Hematopoietic multipotent progenitor cell treated with erythropoietin and hydrocortisone succinate and interleukin-3 and kit ligand, for 17 days (in vitro differentiated cells): Measurements from ENCODE around the gene TIMP3.
"Not testable (repeated sequence)": the region's sequence is repeated elsewhere in the genome, so short reads cannot be mapped to it uniquely, and the experiment has no call there.

Experiments used
- DNase-seq: peaks from one replicate; pipeline ENCODE4 v3.0.0-alpha.2; 2015; ENCODE audit warnings: low spot score

TIMP3 gene

GRCh38 chr22:32801537-32802236 is at the start of gene TIMP3:
TIMP3 (plus strand) TSS chr22:32801705; CDS start chr22:32802002, 297 bp downstream.
- DNase-seq, result peak; percentile 37

GRCh38 chr22:32752326-32752725 is 49.2 kb upstream of the TIMP3 start:
- DNase-seq, result no peak

DNA sequence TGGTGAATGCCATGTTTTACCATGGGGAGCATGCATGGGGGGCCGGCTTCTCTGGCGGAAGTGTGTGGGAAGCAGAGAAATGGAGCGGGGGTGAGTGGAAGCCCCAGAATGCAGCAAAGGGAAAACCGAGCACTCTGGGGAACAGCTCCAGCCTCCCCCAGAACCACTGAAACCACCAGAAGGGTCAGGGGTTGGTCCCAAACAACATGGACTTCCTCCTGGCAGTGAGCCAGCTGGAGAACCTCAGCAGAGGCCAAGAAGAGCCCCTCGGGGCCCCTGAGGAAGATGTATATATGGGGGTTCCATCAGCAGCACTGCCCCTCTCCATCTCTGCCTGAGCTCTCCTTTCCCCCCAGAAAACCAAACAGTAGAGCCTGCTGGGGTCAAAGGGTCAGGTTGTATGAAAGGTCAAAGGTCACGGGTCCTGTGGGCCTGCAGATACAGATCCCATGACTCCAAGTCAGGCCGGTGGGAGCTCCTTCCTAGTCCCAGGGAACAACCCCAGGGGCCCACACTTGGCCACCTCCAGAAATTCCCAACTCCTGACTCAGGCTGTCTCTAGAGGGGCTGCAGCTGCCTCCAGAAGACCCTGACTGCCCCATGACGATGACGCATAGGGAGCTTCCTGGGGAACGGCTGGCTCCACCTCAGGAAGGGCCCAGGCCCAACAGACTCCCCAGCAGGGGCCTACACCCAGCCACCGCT is 48.5 kb upstream of the TIMP3 start:
- no peak for DNase-seq

GRCh38 chr22:32753591-32753990 is 47.9 kb upstream of the TIMP3 start:
- no peak for DNase-seq

DNA sequence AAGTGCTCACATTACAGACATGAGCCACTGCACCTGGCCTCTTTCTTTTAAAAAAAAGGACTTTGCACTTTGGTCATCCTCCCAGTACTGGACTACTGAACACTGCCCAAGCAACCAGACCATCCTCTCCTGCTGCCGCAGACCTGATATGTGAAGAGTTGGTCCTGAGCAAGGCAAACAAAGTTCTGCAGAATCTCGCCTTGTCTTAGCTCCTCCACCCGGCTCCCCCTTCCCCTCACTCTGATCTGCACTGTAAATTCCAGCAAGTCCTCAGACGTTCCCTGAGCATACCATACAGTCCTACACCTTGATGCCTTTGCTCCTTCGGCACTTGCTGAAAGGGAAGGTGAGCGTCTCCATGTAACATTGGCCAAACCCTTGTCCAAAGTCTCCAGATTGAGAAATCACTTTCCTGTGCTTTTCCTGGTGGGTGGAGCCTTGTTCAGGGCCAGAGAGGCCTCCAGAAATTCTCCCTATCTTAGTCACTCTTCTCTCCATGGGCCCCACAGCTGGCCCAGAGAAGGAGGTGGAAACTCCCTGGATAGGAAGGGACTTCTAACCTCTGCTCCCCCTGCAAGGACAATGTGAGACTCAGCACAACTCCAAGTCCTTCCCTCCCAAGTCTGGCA is 47.0 kb upstream of the TIMP3 start:
- DNase-seq, result no peak

DNA sequence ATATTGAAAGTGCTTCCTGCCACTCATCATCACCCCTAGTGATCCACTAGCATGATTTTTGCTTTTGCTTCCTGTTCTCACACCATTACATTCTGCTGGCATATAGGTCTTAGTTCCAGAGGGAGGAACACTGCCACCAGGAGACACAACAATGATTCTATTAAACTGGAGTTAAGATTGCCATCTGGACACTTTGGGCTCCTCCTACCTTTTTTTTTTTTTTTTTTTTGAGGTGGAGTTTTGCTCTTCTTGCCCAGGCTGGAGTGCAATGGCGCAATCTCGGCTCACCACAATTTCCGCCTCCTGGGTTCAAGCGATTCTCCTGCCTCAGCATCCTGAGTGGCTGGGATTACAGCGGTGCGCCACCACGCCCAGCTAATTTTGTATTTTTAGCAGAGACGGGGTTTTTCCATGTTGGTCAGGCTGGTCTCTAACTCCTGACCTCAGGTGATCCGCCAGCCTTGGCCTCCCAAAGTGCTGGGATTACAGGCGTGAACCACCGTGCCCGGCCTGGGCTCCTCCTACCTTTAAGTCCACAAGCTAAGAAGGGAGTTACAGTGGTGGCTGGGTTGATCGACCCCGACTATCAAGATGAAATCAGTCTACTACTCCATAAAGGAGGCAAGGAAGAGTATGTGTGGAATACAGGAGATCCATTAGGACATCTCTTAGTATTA is 44.3 kb upstream of the TIMP3 start:
- DNase-seq, result not testable (repeated sequence)

DNA sequence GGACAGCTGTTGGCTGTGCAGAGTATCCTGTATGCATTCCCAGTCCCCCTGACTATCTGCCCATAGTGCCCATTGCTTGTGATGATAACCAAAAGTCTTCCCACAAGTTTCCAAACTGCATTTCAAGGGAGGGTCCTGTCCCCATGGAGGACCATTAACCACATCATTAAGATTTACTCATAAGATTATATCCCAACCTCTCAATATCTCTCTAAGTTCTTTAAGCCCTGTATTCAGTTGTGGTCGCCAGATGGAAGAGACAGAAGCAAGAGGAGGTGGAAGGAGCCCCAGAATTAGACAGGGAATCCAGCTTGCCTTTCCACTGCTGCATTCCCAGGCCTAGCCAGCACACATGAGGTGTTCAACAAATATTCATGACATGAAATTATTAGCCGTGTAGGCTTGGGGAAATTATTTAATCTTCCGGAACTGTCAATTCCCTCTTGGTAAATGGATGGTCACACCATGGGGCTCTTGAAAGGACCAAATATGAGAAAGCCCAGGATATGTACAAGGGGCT is 42.6 kb upstream of the TIMP3 start:
- DNase-seq, result no peak

- DNase-seq, result no peak
Measured at GRCh38 chr22:32760396-32760795, 41.1 kb upstream of the TIMP3 start.

DNA sequence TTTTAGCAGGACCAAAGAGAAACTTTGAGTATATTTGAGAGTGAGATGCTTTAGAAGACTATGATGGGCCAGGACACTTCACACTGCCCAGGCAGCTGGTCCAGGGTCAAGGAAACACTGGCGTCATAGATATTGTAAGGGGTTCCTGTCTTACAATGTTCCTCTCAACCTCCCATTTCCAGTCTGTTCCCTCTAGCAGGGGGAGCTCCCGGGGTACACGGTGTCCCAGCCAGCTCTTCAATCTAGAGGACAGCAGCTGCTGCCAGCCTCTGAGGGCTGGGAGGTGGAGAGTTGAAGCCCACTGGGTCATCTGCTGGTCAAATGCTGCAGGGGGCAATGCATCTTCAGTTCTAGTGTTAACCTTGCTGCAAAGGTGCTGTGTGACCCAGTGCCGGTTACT is 40.7 kb upstream of the TIMP3 start:
- DNase-seq, result no peak

DNA sequence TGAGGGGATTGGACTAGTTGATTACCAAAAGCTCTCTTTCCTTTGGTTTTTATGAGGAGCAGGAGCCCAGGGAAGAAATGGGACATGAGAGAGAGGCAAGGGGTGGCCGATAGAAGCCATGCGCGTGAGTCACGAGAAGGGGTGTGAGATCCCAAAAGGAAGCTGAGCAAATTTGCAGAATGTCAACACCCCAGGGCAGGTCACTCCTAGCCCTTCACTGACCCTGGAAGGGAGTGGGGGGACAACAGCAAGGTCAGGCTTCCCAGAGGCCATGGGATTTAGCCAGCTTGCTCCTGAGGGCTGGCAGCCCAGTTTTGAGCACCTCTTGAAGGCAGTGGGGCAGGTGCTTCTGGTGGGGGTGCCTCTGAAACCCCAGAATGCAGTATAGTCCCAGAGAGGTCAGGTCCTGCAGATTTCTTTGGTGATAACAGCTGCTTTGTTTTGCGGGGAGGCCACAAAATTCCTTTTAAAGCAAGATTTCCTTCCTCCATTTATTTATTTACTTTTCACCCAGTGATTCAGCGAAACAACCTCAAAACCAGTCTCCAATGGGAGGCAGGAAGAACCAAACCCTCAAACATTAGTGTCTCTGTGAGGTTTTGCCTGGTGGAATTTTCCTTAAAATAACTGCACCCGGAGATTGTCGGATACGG is 40.1 kb upstream of the TIMP3 start:
- DNase-seq, result no peak

DNA sequence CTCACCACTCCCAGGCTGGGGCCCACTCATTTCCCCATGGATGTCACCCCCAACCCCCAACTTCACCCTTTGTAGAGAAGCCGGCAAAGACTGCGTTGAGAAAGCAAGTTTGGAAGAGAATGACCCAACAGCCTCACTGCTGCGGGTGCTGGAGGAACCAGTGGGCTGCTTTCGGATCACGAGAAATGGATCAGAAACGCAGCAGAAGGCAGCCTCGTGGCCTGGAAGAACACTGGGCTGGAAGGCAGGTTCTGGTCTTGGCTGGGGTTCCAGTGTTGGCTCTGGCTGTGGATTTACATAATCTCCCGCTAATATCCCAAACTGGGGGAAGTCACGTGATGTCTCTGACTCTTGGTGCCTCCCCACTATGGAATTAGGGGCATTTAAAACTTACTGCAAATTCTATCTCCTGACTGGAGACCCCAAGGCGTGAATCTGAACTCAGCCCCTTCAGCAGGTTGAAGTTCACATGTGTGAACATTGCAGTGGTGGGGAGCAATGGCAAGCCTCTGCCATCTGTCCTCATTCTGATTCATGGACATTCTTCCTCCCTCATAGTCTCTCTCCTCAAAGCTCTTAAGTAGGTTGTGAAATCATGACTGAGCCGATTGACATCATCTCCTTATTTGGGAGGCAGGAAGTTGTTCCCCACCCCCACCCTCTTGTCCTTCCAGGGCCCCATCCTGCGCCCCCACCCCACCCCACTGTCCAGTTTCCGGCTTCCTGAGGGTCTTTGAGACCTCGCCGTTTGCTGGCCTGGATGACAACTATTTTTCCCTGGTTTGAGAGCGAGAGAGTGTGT is 37.0 kb upstream of the TIMP3 start:
- no peak for DNase-seq

- DNase-seq, result no peak
Measured at GRCh38 chr22:32765132-32765618, 36.3 kb upstream of the TIMP3 start.

- DNase-seq, result no peak
Measured at GRCh38 chr22:32771756-32772155, 29.7 kb upstream of the TIMP3 start.

- DNase-seq, result no peak
Measured at GRCh38 chr22:32775957-32776356, 25.5 kb upstream of the TIMP3 start.

- DNase-seq, result no peak
Measured at GRCh38 chr22:32776397-32776796, 25.1 kb upstream of the TIMP3 start.

DNA sequence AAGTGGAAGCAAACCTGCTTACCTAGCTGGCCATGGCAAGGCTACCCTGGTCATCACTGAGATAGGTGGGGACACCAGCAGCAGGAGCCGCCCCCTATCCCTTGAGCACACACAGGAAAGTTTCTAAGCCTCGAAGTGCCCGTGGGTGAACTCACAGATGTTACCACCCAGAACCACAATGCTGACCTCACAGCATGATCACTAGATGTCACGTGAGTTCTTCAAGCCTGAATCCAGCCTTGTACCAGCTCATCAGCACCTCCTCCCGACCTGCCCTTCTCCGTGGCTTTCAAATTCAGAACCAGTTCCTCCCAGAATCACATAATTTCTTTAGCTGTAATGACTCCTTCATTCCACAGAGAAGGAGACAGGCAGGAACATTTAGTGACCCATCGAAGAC is 24.7 kb upstream of the TIMP3 start:
- DNase-seq, result no peak

DNA sequence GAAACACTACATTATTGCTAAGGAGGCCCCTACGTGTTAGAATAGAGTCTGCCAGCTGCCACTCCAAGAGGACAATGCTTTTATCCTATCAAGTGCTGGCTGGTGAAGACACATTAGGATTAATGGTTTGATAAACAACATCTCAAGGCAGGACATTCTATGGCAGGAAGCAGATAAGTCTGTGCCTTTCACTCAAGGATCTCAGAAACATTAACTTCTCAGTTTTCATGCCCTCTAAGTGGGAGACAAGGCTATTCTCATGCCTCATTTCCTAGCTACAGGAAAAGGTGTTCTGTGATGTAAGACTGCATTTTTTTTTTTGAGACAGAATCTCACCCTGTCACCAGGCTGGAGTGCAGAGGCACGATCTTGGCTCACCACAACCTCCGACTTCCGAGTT is 23.5 kb upstream of the TIMP3 start:
- DNase-seq, result no peak

DNA sequence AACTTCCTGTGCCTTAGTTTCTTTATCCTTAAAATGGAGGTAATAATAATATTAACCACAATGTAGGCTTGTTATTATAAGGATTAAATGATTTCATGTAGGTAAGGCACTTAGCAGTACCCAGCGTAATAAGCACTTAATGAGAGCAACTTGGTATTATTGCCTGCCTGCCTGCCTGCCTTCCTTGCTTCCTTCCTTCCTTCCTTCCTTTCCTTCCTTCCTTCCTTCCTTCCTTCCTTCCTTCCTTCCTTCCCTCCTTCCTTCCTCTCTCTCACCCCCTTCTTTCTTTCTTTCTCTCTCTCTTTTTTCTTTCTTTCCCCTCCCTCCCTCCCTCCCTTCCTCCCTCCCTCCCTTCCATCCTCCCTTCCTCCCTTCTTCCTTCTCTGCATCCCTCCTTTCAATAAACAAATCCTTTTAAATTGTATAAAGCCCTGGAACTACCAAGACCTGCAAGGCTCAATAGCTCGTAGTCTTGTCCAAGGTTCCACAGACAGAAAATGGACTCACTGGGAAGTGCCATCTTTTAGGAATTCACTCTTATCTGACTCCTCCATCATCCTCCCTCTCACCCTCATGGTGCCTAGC is 20.7 kb upstream of the TIMP3 start:
- DNase-seq, result no peak

- no peak for DNase-seq
Measured at GRCh38 chr22:32781695-32782094, 19.8 kb upstream of the TIMP3 start.

DNA sequence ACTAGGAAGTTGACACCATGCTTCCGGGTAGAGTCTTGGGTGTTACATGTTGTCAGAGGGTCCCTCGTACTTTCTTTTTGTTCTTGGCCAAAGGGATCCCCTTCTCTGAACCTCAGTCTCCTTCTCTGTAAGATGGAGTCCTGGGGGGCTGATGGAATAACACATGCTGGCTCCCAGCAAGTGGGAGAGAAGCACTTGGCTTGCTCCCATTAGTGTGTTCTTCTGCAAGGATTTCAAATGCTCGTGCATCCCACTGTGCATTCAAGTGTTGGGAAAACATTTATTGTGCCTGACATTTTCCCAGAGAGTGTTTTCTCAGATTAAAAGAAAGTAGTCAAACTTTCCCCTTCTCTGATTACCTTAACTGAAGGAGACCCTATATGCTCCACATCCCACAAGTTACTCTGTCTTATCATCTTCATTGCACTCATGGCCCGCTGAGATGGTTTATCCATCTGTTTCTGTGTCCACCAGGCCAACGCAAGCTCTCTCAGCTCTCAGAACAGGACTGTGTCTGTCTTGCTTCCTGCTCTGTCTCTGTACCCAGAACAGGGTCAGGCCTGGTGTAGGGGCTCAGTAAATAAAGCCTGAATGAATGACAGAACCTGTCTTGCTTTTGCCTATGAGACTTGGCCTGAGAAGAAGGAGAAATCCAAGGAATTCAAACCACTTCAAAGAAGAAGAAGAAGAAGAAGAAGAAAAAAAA is 16.0 kb upstream of the TIMP3 start:
- no peak for DNase-seq
